HepG2 (cell line): ENCODE data around the gene NFKBIA. TPM values are rescaled to one million over a fixed set of nuclear protein-coding genes. Genes with fewer than 3 reads are reported as not detected.
A peak's percentile ranks its signal among the peaks of the same experiment; 100 is the strongest.

Source experiments
- CAMTA2 ChIP-seq: sonication (generic); formaldehyde crosslinking; IDR thresholded peaks from 2 replicates; pipeline ENCODE4 v1.4.0; 2020; ENCODE audit warnings: mild to moderate bottlenecking, missing genetic modification reagents, borderline replicate concordance
- PHF21A ChIP-seq: sonication (generic); formaldehyde crosslinking; IDR thresholded peaks from 2 replicates; pipeline ENCODE4 v1.5.0; 2020; ENCODE audit warnings: mild to moderate bottlenecking, missing genetic modification reagents
- PITX1 ChIP-seq: sonication (generic); formaldehyde crosslinking; IDR thresholded peaks from 2 replicates; pipeline ENCODE4 v1.5.1; 2020; ENCODE audit warnings: mild to moderate bottlenecking, missing genetic modification reagents
- RBM22 ChIP-seq: fragments of 200-400 bp; formaldehyde crosslinking; optimal IDR thresholded peaks from 2 replicates; pipeline ENCODE3; 2017; ENCODE audit warnings: mild to moderate bottlenecking, low read length, moderate library complexity
- SALL1 ChIP-seq: sonication (generic); formaldehyde crosslinking; IDR thresholded peaks from 2 replicates; pipeline ENCODE4 v1.8.0; 2022; ENCODE audit warnings: mild to moderate bottlenecking, missing genetic modification reagents
- THAP9 ChIP-seq: sonication (generic); formaldehyde crosslinking; IDR thresholded peaks from 2 replicates; pipeline ENCODE4; 2020; ENCODE audit warnings: missing genetic modification reagents, mild to moderate bottlenecking, borderline replicate concordance
- ZNF441 ChIP-seq: sonication (generic); formaldehyde crosslinking; IDR thresholded peaks from 2 replicates; pipeline ENCODE4 v1.7.0; 2021; ENCODE audit warnings: missing genetic modification reagents, borderline replicate concordance
- ZNF567 ChIP-seq: sonication (generic); formaldehyde crosslinking; IDR thresholded peaks from 2 replicates; pipeline ENCODE4 v1.8.1; 2023; ENCODE audit warnings: mild to moderate bottlenecking, missing genetic modification reagents, borderline replicate concordance
- ZNF841 ChIP-seq: sonication (generic); formaldehyde crosslinking; IDR thresholded peaks from 2 replicates; pipeline ENCODE4 v1.8.1; 2023; ENCODE audit warnings: missing genetic modification reagents, borderline replicate concordance
- polyA plus RNA-seq, 8 experiments: library from polyadenylated mRNA; depleted of rRNA in 3 of 8; stranded (reverse) in 7 of 8; unstranded in 1 of 8; fragments of >200 nt; fragmentation: Illumina TruSeq in 4 of 8; extraction: Trizol in 4 of 8; gene quantifications; 2 replicates each; pipeline versions ENCODE4 v1.2.1 to v1.2.3, GENCODE V29; 2011 to 2016; ENCODE audit warnings: low read depth in 4 of 8, missing spikeins in 1 of 8, mixed read lengths in 1 of 8; ENCODE audit not compliant: insufficient read depth in 1 of 8
- total RNA-seq, 5 experiments: library from RNA; depleted of rRNA; stranded (reverse); fragments of >200 nt; fragmentation: Illumina TruSeq; extraction: Trizol; gene quantifications; 2 replicates each; pipeline ENCODE4 v1.2.3, GENCODE V29; 2016; ENCODE audit warnings: low read depth in 1 of 5
- TF ChIP-seq, protein P1 (sequence below): IDR thresholded peaks from 2 replicates; pipeline ENCODE4 v1.6.1; 2018; ENCODE audit warnings: missing genetic modification reagents, mild to moderate bottlenecking, missing compliant biosample characterization
- TF ChIP-seq, protein P2 (sequence below): sonication (generic); formaldehyde crosslinking; IDR thresholded peaks from 2 replicates; pipeline ENCODE4 v1.4.0; 2020; ENCODE audit warnings: missing genetic modification reagents
- TF ChIP-seq, protein P3 (sequence below): IDR thresholded peaks from 2 replicates; pipeline ENCODE4 v1.6.1; 2016; ENCODE audit warnings: missing compliant biosample characterization, missing genetic modification reagents, borderline replicate concordance
- TF ChIP-seq, protein P4 (sequence below), 2 experiments: IDR thresholded peaks; 2 replicates each; pipeline ENCODE4 v1.6.1; 2011 to 2012; ENCODE audit warnings: low read length in 2 of 2, borderline replicate concordance in 1 of 2, low read depth in 1 of 2, mild to moderate bottlenecking in 1 of 2, moderate library complexity in 1 of 2

The NFKBIA gene
- total and polyA plus RNA-seq, 2 of the 13 experiments (the other 11 are each of a cell fraction or from before 2014, with no cell fraction given) = 197 to 319 TPM

DNA sequence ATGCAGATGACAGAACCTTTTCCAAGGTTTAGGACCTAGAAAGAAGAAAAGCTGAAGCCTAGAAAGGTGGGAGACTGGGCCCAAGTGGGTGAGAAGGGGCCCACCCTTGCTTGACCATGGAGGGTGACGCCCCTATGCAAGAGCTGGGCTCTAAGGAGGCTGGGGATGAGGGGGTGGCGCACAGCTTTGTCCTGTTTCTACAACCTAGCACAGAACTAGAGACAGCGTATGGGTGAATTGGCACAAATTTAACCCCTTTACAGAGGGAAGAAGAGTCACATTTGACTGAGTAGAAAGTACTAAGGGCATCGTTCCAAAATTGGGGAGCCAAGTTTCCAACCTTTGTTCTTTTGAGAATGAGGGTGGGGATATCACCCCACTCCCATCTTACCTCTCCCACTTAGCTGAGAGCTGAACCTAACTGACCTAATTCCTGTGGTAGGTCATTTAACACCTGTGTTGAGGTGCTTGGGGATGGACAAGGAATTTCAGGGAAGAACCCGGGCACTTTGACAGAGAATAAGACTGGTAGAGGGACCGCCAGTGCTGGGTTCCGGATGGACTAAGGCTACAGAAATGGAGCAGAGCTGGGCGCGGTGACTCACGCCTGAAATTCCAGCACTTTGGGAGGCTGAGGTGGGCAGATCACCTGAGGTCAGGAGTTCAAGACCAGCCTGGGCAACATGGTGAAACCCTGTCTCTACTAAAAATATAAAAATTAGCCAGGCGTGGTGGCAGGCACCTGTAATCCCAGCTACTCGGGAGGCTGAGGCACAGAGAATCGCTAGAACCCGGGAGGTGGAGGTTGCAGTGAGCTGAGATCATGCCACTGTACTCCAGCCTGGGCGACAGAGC lies 5.2 kb downstream of the NFKBIA start (continued):
- TF ChIP-seq, protein P1, sequence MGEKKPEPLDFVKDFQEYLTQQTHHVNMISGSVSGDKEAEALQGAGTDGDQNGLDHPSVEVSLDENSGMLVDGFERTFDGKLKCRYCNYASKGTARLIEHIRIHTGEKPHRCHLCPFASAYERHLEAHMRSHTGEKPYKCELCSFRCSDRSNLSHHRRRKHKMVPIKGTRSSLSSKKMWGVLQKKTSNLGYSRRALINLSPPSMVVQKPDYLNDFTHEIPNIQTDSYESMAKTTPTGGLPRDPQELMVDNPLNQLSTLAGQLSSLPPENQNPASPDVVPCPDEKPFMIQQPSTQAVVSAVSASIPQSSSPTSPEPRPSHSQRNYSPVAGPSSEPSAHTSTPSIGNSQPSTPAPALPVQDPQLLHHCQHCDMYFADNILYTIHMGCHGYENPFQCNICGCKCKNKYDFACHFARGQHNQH (CRISPR knock-in tag) = 0 out of 2 replicates have a peak, but pooled peaks have one; percentile 1
- TF ChIP-seq PHF21A (CRISPR knock-in tag) = no peak
- no peak for TF ChIP-seq SALL1 (CRISPR knock-in tag)
- TF ChIP-seq, protein P2, sequence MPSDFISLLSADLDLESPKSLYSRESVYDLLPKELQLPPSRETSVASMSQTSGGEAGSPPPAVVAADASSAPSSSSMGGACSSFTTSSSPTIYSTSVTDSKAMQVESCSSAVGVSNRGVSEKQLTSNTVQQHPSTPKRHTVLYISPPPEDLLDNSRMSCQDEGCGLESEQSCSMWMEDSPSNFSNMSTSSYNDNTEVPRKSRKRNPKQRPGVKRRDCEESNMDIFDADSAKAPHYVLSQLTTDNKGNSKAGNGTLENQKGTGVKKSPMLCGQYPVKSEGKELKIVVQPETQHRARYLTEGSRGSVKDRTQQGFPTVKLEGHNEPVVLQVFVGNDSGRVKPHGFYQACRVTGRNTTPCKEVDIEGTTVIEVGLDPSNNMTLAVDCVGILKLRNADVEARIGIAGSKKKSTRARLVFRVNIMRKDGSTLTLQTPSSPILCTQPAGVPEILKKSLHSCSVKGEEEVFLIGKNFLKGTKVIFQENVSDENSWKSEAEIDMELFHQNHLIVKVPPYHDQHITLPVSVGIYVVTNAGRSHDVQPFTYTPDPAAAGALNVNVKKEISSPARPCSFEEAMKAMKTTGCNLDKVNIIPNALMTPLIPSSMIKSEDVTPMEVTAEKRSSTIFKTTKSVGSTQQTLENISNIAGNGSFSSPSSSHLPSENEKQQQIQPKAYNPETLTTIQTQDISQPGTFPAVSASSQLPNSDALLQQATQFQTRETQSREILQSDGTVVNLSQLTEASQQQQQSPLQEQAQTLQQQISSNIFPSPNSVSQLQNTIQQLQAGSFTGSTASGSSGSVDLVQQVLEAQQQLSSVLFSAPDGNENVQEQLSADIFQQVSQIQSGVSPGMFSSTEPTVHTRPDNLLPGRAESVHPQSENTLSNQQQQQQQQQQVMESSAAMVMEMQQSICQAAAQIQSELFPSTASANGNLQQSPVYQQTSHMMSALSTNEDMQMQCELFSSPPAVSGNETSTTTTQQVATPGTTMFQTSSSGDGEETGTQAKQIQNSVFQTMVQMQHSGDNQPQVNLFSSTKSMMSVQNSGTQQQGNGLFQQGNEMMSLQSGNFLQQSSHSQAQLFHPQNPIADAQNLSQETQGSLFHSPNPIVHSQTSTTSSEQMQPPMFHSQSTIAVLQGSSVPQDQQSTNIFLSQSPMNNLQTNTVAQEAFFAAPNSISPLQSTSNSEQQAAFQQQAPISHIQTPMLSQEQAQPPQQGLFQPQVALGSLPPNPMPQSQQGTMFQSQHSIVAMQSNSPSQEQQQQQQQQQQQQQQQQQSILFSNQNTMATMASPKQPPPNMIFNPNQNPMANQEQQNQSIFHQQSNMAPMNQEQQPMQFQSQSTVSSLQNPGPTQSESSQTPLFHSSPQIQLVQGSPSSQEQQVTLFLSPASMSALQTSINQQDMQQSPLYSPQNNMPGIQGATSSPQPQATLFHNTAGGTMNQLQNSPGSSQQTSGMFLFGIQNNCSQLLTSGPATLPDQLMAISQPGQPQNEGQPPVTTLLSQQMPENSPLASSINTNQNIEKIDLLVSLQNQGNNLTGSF = no peak
- TF ChIP-seq CAMTA2 (CRISPR knock-in tag) = 0 out of 2 replicates have a peak, but pooled peaks have one; percentile 46
- TF ChIP-seq ZNF841 = no peak
- TF ChIP-seq, protein P3, sequence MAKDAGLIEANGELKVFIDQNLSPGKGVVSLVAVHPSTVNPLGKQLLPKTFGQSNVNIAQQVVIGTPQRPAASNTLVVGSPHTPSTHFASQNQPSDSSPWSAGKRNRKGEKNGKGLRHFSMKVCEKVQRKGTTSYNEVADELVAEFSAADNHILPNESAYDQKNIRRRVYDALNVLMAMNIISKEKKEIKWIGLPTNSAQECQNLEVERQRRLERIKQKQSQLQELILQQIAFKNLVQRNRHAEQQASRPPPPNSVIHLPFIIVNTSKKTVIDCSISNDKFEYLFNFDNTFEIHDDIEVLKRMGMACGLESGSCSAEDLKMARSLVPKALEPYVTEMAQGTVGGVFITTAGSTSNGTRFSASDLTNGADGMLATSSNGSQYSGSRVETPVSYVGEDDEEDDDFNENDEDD (CRISPR knock-in tag) = no peak
- TF ChIP-seq, protein P4, sequence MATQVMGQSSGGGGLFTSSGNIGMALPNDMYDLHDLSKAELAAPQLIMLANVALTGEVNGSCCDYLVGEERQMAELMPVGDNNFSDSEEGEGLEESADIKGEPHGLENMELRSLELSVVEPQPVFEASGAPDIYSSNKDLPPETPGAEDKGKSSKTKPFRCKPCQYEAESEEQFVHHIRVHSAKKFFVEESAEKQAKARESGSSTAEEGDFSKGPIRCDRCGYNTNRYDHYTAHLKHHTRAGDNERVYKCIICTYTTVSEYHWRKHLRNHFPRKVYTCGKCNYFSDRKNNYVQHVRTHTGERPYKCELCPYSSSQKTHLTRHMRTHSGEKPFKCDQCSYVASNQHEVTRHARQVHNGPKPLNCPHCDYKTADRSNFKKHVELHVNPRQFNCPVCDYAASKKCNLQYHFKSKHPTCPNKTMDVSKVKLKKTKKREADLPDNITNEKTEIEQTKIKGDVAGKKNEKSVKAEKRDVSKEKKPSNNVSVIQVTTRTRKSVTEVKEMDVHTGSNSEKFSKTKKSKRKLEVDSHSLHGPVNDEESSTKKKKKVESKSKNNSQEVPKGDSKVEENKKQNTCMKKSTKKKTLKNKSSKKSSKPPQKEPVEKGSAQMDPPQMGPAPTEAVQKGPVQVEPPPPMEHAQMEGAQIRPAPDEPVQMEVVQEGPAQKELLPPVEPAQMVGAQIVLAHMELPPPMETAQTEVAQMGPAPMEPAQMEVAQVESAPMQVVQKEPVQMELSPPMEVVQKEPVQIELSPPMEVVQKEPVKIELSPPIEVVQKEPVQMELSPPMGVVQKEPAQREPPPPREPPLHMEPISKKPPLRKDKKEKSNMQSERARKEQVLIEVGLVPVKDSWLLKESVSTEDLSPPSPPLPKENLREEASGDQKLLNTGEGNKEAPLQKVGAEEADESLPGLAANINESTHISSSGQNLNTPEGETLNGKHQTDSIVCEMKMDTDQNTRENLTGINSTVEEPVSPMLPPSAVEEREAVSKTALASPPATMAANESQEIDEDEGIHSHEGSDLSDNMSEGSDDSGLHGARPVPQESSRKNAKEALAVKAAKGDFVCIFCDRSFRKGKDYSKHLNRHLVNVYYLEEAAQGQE (IDR thresholded peaks at IDR 0.05; ENCODE audit: borderline replicate concordance in 1 of 2, low read depth in 1 of 2, low read length in 2 of 2) = no peak
- peak; percentile 54; the same call in 1 of the 2 replicates for TF ChIP-seq THAP9 (CRISPR knock-in tag)
- no peak for TF ChIP-seq PITX1 (CRISPR knock-in tag)
- TF ChIP-seq ZNF567 (CRISPR knock-in tag) = no peak
- TF ChIP-seq RBM22 = peak; percentile 82
- TF ChIP-seq ZNF441 (CRISPR knock-in tag) = no peak
